Effector memory CD4-positive, alpha-beta T cell (primary cell): ENCODE results near the gene PIEZO2.
"Not testable (repeated sequence)": the region's sequence is repeated elsewhere in the genome, so short reads cannot be mapped to it uniquely, and the experiment has no call there.

Source experiments
- DNase-seq, 3 donors: peaks; one replicate each; pipeline ENCODE4 v3.0.0-alpha.2; 2020
- H3K27ac ChIP-seq: 2 replicates; pipeline ENCODE4 v1.7.0; 2013; ENCODE audit warnings: mild to moderate bottlenecking, low read length, moderate library complexity; ENCODE audit not compliant: insufficient read depth, poor library complexity, severe bottlenecking
- H3K27me3 ChIP-seq: replicated peaks from 2 replicates; pipeline ENCODE4 v1.7.0; 2013; ENCODE audit warnings: mild to moderate bottlenecking, low read length; ENCODE audit not compliant: insufficient read depth, control insufficient read depth, poor library complexity, severe bottlenecking
- H3K36me3 ChIP-seq: 2 replicates; pipeline ENCODE4 v1.7.0; 2013; ENCODE audit warnings: mild to moderate bottlenecking, low read length, moderate library complexity; ENCODE audit not compliant: control insufficient read depth, insufficient read depth
- H3K4me1 ChIP-seq: 2 replicates; pipeline ENCODE4 v1.7.0; 2013; ENCODE audit warnings: low read length, mild to moderate bottlenecking; ENCODE audit not compliant: control insufficient read depth, insufficient read depth, poor library complexity, severe bottlenecking
- H3K4me3 ChIP-seq: 2 replicates; pipeline ENCODE4 v1.7.0; 2013; ENCODE audit warnings: low read length, low read depth, mild to moderate bottlenecking; ENCODE audit not compliant: insufficient read depth, poor library complexity, severe bottlenecking
- H3K9me3 ChIP-seq: 2 replicates; pipeline ENCODE4 v1.7.0; 2013; ENCODE audit warnings: mild to moderate bottlenecking, low read length, moderate library complexity; ENCODE audit not compliant: control insufficient read depth

PIEZO2 gene

GRCh38 chr18:11137400-11137799 is 12.0 kb downstream of the PIEZO2 start:
- Histone ChIP-seq H3K36me3 (no peaks in the 10 kb centered on the region), H3K27ac (no peak overlapping the region), H3K4me3 (no peak overlapping the region), H3K9me3 (no peaks in the 10 kb centered on the region), H3K4me1 (no peaks in the 10 kb centered on the region), H3K27me3 (no peaks in the 10 kb centered on the region)
- DNase-seq = no peak

DNA sequence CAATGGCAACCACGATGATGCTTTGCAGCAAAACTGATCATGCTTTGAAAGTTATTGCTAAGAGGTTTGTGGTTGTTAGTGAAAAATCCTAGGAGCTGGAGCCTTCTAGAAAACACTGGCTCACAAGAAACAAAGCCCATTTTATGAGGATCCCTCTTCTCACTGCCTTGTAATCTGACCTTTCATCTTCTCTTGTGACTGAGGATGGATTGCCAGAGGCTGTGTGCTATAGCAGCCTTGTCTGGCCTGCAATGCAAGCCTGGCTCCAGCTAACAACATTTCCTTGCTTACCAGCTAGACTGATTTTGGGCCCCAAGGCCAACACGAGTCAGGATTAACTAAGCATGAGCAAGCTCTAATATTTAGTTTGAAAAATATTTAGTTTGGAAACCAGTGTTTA is 13.1 kb downstream of the PIEZO2 start:
- no peaks in the 10 kb centered on the region for H3K4me1 ChIP-seq
- no peaks in the 10 kb centered on the region for H3K36me3 ChIP-seq
- H3K27me3 ChIP-seq = no peaks in the 10 kb centered on the region
- no peak overlapping the region for H3K27ac ChIP-seq
- DNase-seq = no peak
- H3K9me3 ChIP-seq = no peaks in the 10 kb centered on the region
- H3K4me3 ChIP-seq = no peak overlapping the region

DNA sequence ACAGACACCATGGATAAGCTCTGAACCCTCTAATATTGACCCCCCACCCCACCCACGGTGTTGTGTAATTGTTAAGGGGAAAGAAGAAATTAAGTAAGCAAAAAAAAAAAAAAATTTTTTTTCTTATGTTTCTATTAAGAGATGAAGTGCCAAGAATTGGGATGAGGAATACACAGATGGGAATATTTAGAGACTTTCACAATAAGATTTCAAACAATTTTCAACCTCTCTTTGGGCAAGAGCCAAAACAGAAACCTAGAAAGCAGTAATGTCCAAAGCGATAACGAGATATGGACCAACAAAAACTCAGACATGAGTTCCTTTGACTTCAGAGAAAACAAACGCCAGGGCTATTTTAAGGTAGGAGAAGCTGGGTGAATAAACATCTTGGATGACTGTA is 14.4 kb downstream of the PIEZO2 start:
- no peak for DNase-seq

DNA sequence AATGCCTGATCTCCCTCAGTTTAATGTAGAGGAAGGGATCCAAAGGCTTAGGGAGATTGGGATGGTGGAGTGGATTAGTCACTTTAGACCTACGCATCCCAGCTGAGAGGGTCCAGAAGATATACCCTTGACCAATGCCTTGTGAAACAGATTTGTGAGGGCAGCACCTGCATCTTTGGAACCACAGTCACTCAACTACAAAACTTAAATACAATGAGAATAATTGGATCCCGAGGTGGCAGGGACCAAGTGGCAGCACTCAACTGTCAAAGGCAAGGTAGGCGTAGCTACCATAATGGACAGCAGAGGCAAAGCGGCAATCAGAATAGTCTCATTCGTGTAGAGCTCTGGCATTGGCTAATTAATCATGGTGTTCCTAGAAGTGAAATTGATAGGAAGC is 20.3 kb downstream of the PIEZO2 start:
- H3K4me3 ChIP-seq, H3K27me3 ChIP-seq, H3K9me3 ChIP-seq, DNase-seq, H3K27ac ChIP-seq, H3K36me3 ChIP-seq, H3K4me1 ChIP-seq: not testable (repeated sequence)

More for the DNA sequence above, 14.4 kb downstream of the PIEZO2 start:
- Histone ChIP-seq H3K9me3 (no peaks in the 10 kb centered on the region), H3K27ac (no peak overlapping the region), H3K4me3 (no peak overlapping the region), H3K4me1 (no peaks in the 10 kb centered on the region), H3K36me3 (no peaks in the 10 kb centered on the region), H3K27me3 (no peaks in the 10 kb centered on the region)

- Histone ChIP-seq H3K4me1 (no peaks in the 10 kb centered on the region), H3K27ac (no peak overlapping the region), H3K4me3 (no peak overlapping the region), H3K36me3 (no peaks in the 10 kb centered on the region), H3K27me3 (no peaks in the 10 kb centered on the region), H3K9me3 (no peaks in the 10 kb centered on the region)
- no peak for DNase-seq
These were observed 23.7 kb downstream of the PIEZO2 start for GRCh38 chr18:11125492-11126315.

DNA sequence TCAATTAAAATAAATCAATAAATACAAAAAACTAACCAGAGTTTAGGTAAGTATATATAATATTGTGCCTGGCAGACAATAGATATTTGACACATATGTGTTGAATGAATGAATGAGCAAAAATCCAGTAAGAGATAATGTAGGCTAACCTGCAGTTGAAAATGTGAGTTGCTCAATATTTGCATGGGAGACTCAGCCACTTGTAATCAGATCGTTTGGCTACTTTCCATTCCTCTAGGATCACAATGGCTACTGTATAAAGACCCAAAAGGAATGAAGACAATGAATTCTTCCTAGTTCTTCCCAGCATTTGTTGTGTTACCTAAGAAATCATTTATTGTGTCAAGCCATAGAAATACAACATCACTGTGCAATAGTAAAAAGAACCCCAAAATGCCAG is 25.3 kb downstream of the PIEZO2 start:
- H3K27me3 ChIP-seq = no peaks in the 10 kb centered on the region
- no peaks in the 10 kb centered on the region for H3K4me1 ChIP-seq
- no peak for DNase-seq
- H3K27ac ChIP-seq = no peak overlapping the region
- no peaks in the 10 kb centered on the region for H3K36me3 ChIP-seq
- no peak overlapping the region for H3K4me3 ChIP-seq
- H3K9me3 ChIP-seq = no peaks in the 10 kb centered on the region

DNA sequence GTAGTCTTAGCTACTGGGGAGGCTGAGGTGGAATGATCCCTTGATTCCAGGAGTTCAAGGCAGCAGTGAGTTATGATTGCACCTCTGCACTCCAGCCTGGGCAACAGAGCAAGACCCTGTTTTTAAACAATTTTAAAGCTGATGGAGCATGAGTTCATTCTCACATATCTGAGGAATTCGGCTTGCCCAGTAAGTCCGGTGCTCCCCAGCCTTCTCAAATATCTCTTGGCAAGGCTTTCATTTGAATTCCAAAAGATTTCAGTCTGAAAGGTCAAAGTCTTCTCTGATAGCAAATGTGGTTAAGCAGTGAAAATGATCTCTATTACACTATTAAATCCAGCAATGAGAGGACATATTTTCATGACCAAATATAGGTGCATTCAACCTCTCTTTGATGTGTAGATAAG is 27.9 kb downstream of the PIEZO2 start:
- Histone ChIP-seq H3K27me3 (no peaks in the 10 kb centered on the region), H3K36me3 (no peaks in the 10 kb centered on the region), H3K27ac (no peak overlapping the region), H3K4me3 (no peak overlapping the region), H3K4me1 (no peaks in the 10 kb centered on the region), H3K9me3 (no peaks in the 10 kb centered on the region)
- DNase-seq = no peak

DNA sequence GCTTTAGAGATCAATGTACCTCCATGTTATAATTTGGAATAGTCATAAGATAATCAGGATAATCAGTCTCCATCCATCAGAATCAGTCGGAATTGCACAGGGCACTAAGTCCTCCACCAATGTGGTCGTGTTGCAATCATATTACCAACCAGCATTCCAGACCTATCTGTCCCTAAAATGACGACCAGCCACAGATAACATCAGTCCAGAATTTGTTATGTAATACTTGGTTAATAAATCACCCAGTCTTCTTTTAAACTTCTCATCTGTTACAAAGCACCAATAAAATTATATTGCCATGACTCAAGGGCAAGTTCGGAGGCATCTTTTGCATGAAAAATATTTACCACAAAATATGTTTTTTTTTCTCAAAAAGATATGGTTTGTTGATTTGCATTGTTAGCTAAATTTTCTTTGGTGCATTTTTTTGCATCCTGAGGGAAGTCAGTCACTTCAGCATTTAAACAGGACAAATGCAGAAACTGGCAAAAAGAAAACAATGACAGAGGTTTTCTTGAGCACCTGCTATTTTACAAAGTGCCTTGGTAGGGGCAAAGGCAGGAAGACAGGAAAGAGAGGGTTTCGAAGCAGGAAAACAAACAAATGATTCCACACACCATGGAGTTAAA is 29.3 kb downstream of the PIEZO2 start:
- no peaks in the 10 kb centered on the region for H3K4me1 ChIP-seq
- no peaks in the 10 kb centered on the region for H3K9me3 ChIP-seq
- H3K27ac ChIP-seq = no peak overlapping the region
- H3K4me3 ChIP-seq = no peak overlapping the region
- DNase-seq = no peak
- no peaks in the 10 kb centered on the region for H3K36me3 ChIP-seq
- H3K27me3 ChIP-seq = peaks cover 1% of the 10 kb centered on the region

DNA sequence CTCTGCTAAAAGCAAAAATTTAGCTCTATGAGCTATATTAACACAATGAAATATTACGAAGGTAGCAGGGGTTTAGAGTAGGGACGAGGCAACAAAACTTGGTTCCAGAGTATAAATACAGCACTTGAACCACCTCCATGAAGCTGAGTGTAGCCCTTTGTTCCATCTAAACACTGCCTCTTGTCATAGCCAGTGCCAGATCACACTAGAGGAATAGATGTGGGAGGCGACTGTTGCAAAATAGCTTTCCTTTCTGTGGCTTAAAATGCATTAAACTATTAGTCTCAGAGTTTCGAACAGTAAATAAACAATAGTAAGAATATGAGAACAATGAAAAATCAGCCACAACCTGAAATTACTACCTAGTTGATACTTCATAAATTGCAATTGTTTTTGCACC is 29.8 kb downstream of the PIEZO2 start:
- H3K27me3 ChIP-seq = peaks cover 3% of the 10 kb centered on the region
- H3K9me3 ChIP-seq = no peaks in the 10 kb centered on the region
- no peak overlapping the region for H3K4me3 ChIP-seq
- no peak for DNase-seq
- no peak overlapping the region for H3K27ac ChIP-seq
- no peaks in the 10 kb centered on the region for H3K36me3 ChIP-seq
- H3K4me1 ChIP-seq = no peaks in the 10 kb centered on the region

DNA sequence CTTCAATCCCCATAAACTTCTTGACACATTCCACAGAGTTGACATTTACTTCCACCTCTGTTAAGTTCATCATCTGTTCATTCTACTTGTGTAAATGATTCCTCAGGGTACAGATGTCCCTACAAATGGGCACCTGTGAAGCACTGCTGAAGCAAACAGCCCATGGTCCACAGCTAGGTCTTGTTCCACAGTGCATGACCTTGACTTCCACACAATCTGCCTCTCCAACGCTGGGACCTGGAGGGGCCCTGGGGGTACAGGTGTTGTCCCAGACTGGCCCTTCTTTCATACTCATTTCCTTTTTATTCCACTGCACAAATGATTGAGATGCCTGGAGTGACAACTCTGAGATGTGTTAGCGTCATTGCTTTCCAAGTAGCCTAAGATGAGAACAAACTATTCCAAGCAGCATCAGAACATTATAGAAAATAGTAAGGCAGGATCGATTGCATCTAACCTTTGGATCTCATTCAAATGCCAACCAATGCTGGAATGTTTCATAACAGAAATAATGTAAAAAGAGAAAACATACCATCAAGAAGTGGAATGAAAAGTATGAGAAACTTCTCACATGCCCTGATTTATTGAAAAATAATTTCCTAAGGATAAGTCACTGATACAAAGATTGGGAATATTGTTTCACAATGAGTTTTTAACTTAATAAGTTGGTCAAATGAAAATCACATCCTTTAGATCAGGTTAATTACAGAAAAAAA is 31.2 kb downstream of the PIEZO2 start:
- Histone ChIP-seq H3K4me3 (no peak overlapping the region), H3K36me3 (no peaks in the 10 kb centered on the region), H3K27ac (no peak overlapping the region), H3K27me3 (peaks cover 3% of the 10 kb centered on the region), H3K4me1 (no peaks in the 10 kb centered on the region), H3K9me3 (no peaks in the 10 kb centered on the region)
- no peak for DNase-seq
